NCI-H1105 (cell line): Measurements from ENCODE around the gene PCSK5.
"Not testable (repeated sequence)": the region's sequence is repeated elsewhere in the genome, so short reads cannot be mapped to it uniquely, and the experiment has no call there.

Experiments used
- DNase-seq: peaks from one replicate; lab custom pipeline; 2025; lab: John Stamatoyannopoulos, UW

Gene PCSK5

GRCh38 chr9:76247426-76247825 lies 357.0 kb downstream of the PCSK5 start:
- no peak for DNase-seq

- no peak for DNase-seq
Observed at GRCh38 chr9:76249309-76249708, 358.8 kb downstream of the PCSK5 start.

GRCh38 chr9:76255781-76256455 lies 365.4 kb downstream of the PCSK5 start:
- no peak for DNase-seq

- DNase-seq: no peak
Observed at GRCh38 chr9:76257311-76257710, 366.8 kb downstream of the PCSK5 start.

- DNase-seq: peak; percentile 51
Observed at GRCh38 chr9:76266649-76267283, 376.3 kb downstream of the PCSK5 start.

GRCh38 chr9:76267284-76267652 lies 376.8 kb downstream of the PCSK5 start:
- peak; percentile 51 for DNase-seq

- DNase-seq: no peak
Observed at GRCh38 chr9:76269789-76270188, 379.3 kb downstream of the PCSK5 start.

- no peak for DNase-seq
Observed at GRCh38 chr9:76271755-76272154, 381.3 kb downstream of the PCSK5 start.

- DNase-seq: no peak
Observed at GRCh38 chr9:76289042-76289441, 398.6 kb downstream of the PCSK5 start.

GRCh38 chr9:76289703-76290102 lies 399.2 kb downstream of the PCSK5 start:
- DNase-seq: no peak

- no peak for DNase-seq
Observed at GRCh38 chr9:76290555-76290954, 400.1 kb downstream of the PCSK5 start.

- no peak for DNase-seq
Observed at GRCh38 chr9:76292246-76292645, 401.8 kb downstream of the PCSK5 start.

GRCh38 chr9:76292658-76293057 lies 402.2 kb downstream of the PCSK5 start:
- no peak for DNase-seq

GRCh38 chr9:76294301-76294700 lies 403.8 kb downstream of the PCSK5 start:
- no peak for DNase-seq

GRCh38 chr9:76296561-76297310 lies 406.3 kb downstream of the PCSK5 start:
- peak; percentile 66 for DNase-seq

GRCh38 chr9:76297721-76298239 lies 407.3 kb downstream of the PCSK5 start:
- no peak for DNase-seq

- DNase-seq: no peak
Observed at GRCh38 chr9:76298521-76299144, 408.2 kb downstream of the PCSK5 start.

- no peak for DNase-seq
Observed at GRCh38 chr9:76302543-76302942, 412.1 kb downstream of the PCSK5 start.

GRCh38 chr9:76302947-76303550 lies 412.6 kb downstream of the PCSK5 start:
- peak; percentile 42 for DNase-seq

- not testable (repeated sequence) for DNase-seq
Observed at GRCh38 chr9:76307047-76307446, 416.6 kb downstream of the PCSK5 start.

- DNase-seq: no peak
Observed at GRCh38 chr9:76310577-76310976, 420.1 kb downstream of the PCSK5 start.

- DNase-seq: no peak
Observed at GRCh38 chr9:76310991-76311390, 420.5 kb downstream of the PCSK5 start.
